ENCODE data around the gene RNF212B.
"Not testable (repeated sequence)": the region's sequence is repeated elsewhere in the genome, so short reads cannot be mapped to it uniquely, and the experiment has no call there.

The RNF212B gene

DNA sequence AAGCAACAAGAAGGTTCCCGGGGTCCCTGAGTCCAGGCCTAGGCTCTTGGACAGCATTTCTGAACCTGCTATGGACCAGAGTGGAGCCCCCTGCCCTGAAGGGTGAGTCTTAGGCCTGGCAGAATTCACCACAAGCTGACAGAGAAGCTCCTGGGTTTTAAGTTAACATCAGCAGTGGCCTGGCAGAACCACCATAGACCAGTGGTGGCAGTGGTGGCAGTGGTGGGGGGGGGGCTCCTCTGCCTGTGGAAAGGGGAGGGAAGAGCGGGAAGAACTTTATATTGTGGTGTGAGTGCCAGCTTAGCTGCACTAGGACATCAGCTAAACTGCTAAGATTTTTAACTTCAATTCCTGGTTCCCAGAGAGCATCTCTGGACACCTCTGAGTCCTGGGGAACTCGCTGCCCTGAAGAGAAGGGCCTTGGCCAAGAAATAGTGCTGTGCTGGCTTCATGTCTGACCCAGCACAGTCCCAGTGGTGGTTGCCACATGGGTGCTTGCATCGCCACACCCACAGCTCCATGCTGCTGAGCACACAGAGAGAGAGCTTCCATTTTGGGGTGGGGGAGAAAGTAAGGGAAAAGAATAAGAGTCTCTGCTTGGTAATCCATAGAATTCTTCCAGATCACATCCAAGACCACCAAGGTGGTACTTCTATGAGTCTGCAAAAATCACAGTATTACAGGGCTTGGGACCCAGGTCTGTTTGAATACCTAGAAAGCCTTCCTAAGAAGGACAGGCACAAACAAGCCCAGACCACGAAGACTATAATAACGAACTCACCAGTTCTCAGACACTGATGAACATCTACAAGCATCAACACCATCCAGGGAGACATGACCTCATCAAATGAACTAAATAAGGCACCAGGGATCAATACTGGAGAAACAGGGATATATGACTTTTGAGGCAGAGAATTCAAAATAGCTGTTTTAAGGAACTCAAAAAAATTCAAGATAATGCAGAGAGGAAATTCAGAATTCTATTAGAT lies 20.4 kb upstream of the RNF212B start:
- no peak overlapping the region for H3K27ac ChIP-seq
- H3K4me3 ChIP-seq (ENCODE audit: low read depth, low read length), result no peak overlapping the region
- in situ Hi-C loops (cut with HindIII; ENCODE audit: low pct_ligation_motif_present, low sequenced_read_pairs), result no loop called here
- TF ChIP-seq, protein P1, sequence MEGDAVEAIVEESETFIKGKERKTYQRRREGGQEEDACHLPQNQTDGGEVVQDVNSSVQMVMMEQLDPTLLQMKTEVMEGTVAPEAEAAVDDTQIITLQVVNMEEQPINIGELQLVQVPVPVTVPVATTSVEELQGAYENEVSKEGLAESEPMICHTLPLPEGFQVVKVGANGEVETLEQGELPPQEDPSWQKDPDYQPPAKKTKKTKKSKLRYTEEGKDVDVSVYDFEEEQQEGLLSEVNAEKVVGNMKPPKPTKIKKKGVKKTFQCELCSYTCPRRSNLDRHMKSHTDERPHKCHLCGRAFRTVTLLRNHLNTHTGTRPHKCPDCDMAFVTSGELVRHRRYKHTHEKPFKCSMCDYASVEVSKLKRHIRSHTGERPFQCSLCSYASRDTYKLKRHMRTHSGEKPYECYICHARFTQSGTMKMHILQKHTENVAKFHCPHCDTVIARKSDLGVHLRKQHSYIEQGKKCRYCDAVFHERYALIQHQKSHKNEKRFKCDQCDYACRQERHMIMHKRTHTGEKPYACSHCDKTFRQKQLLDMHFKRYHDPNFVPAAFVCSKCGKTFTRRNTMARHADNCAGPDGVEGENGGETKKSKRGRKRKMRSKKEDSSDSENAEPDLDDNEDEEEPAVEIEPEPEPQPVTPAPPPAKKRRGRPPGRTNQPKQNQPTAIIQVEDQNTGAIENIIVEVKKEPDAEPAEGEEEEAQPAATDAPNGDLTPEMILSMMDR (IDR thresholded peaks at IDR 0.05; ENCODE audit: low read depth, low read length, missing control alignments), result no peak
- H3K36me3 ChIP-seq (replicated peaks), result no peaks in the 10 kb centered on the region
- DNase-seq, result no peak
- no peaks in the 10 kb centered on the region for H3K27me3 ChIP-seq (replicated peaks)

DNA sequence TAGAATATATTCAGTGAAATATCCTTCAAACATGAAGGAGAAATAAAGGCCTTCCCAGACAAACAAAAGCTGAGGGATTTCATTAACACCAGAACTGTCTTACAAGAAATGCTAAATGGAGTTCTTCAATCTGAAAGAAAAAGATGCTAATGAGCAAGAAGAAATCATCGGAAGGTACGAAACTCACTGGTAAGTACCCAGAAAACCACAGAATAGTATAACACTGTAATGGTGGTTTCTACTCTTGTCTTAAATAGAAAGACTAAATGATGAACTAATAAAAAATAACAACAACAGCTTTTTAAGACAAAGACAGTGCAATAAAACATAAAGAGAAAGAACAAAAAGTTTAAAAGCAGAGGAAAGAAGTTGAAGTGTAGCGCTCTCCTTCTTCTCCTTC lies 18.7 kb upstream of the RNF212B start:
- no peaks in the 10 kb centered on the region for H3K36me3 ChIP-seq (replicated peaks)
- H3K27me3 ChIP-seq (replicated peaks), result no peaks in the 10 kb centered on the region
- H3K27ac ChIP-seq, result no peak overlapping the region
- DNase-seq, result no peak
- no peak overlapping the region for H3K4me3 ChIP-seq (ENCODE audit: low read depth, low read length)
- in situ Hi-C loops (cut with HindIII; ENCODE audit: low pct_ligation_motif_present, low sequenced_read_pairs), result no loop called here
- TF ChIP-seq, protein P1 (IDR thresholded peaks at IDR 0.05; ENCODE audit: low read depth, low read length, missing control alignments), result no peak

DNA sequence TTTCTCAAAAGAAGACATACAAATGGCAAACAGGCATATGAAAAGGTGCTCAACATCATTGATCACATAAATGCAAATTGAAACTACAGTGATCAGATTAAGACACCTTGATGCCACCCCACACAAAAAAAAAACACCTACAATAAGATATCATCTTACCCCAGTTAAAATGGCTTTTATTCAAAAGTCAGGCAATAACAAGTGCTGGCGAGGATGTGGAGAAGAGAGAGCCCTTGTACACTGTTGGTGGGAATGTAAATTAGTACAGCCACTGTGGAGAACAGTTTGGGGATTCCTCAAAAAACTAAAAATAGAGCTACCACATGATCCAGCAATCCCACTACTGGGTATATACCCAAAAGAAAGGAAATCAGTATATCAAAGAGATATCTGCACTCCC lies 12.8 kb upstream of the RNF212B start:
- H3K36me3 ChIP-seq (replicated peaks); H3K27me3 ChIP-seq (replicated peaks); DNase-seq; in situ Hi-C loops (cut with HindIII; ENCODE audit: low pct_ligation_motif_present, low sequenced_read_pairs); H3K4me3 ChIP-seq (ENCODE audit: low read depth, low read length); H3K27ac ChIP-seq: not testable (repeated sequence)

DNA sequence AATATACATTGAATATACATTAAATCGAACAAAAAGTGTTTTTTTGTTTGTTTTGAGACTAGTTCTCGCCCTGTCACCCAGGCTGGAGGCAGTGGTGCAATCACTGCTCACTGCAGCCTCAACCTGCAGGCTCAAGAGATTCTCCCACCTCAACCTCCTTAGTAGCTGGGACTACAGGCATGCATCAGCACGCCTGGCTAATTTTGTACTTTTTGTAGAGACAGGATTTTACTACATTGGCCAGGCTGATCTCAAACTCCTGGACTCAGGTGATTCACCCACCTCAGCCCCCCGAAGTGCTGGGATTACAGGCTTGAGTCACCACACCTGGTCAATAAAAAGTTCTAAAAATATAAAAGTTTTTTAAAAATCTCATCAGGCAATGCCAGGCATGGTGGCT lies 10.2 kb upstream of the RNF212B start:
- Histone ChIP-seq H3K27ac (no peak overlapping the region), H3K36me3 (replicated peaks) (no peaks in the 10 kb centered on the region), H3K4me3 (ENCODE audit: low read depth, low read length) (no peak overlapping the region), H3K27me3 (replicated peaks) (no peaks in the 10 kb centered on the region)
- DNase-seq, result no peak
- TF ChIP-seq, protein P1 (IDR thresholded peaks at IDR 0.05; ENCODE audit: low read depth, low read length, missing control alignments), result no peak
- in situ Hi-C loops (cut with HindIII; ENCODE audit: low pct_ligation_motif_present, low sequenced_read_pairs), result no loop called here

DNA sequence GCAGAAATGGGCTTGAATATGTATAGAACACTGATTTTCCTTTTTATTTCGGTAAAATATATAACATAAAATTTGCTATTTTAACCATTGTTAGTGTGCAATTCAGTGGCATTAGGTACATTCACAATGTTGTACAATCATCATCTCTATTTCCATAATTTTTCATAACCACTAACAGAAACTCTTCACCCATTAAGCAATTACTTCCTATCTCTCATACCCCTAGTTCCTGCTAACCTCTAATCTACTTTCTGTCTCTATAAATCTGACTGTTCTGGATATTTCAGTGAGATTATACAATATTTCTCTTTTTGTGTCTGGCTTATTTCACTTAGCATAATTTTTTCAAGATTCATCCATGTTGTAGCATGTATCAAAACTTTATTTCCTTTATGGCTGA lies 8.9 kb upstream of the RNF212B start:
- no peak for DNase-seq
- in situ Hi-C loops (cut with HindIII; ENCODE audit: low pct_ligation_motif_present, low sequenced_read_pairs), result no loop called here
- Histone ChIP-seq H3K27me3 (replicated peaks) (no peaks in the 10 kb centered on the region), H3K4me3 (ENCODE audit: low read depth, low read length) (no peak overlapping the region), H3K36me3 (replicated peaks) (no peaks in the 10 kb centered on the region), H3K27ac (no peak overlapping the region)
- TF ChIP-seq, protein P1 (IDR thresholded peaks at IDR 0.05; ENCODE audit: low read depth, low read length, missing control alignments), result no peak

DNA sequence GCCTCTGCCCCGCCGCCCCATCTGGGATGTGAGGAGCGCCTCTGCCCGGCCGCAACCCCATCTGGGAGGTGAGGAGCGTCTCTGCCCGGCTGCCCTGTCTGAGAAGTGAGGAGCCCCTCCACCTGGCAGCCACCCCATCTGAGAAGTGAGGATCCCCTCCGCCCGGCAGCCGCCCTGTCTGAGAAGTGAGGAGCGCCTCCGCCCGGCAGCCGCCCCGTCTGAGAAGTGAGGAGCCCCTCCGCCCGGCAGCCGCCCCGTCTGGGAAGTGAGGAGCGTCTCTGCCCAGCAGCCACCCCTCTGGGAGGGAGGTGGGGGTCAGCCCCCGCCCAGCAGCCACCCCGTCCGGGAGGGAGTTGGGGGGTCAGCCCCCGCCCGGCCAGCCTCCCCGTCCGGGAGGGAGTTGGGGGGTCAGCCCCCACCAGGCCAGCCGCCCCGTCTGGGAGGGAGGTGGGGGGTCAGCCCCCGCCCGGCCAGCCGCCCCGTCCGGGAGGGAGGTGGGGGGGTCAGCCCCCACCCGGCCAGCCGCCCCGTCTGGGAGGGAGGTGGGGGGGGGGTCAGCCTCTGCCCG lies 5.4 kb upstream of the RNF212B start:
- in situ Hi-C loops (cut with HindIII; ENCODE audit: low pct_ligation_motif_present, low sequenced_read_pairs); H3K4me3 ChIP-seq (ENCODE audit: low read depth, low read length); DNase-seq; H3K36me3 ChIP-seq (replicated peaks); H3K27ac ChIP-seq; H3K27me3 ChIP-seq (replicated peaks): not testable (repeated sequence)

Measured in brain microvascular endothelial cell (primary cell).